HL-60 (cell line): Measurements from ENCODE around the gene SLIT1.

ENCODE experiments used
- GABPA ChIP-seq: IDR thresholded peaks from 2 replicates; pipeline ENCODE4 v1.6.1; 2012; ENCODE audit warnings: low read depth
- POLR2AphosphoS5 ChIP-seq: IDR thresholded peaks from 2 replicates; pipeline ENCODE4 v1.6.1; 2012; ENCODE audit warnings: low read depth
- REST ChIP-seq: IDR thresholded peaks from 2 replicates; pipeline ENCODE4 v1.6.1; 2012; ENCODE audit warnings: low read depth; ENCODE audit not compliant: insufficient replicate concordance
- SPI1 ChIP-seq: IDR thresholded peaks from 2 replicates; pipeline ENCODE4 v1.6.1; 2012; ENCODE audit warnings: low read depth, mild to moderate bottlenecking, borderline replicate concordance
- TF ChIP-seq, protein P1 (sequence below): IDR thresholded peaks from one replicate; pipeline ENCODE4 v1.5.1; 2011; ENCODE audit warnings: low read length, control low read depth, inconsistent platforms; ENCODE audit not compliant: insufficient read depth

DNA sequence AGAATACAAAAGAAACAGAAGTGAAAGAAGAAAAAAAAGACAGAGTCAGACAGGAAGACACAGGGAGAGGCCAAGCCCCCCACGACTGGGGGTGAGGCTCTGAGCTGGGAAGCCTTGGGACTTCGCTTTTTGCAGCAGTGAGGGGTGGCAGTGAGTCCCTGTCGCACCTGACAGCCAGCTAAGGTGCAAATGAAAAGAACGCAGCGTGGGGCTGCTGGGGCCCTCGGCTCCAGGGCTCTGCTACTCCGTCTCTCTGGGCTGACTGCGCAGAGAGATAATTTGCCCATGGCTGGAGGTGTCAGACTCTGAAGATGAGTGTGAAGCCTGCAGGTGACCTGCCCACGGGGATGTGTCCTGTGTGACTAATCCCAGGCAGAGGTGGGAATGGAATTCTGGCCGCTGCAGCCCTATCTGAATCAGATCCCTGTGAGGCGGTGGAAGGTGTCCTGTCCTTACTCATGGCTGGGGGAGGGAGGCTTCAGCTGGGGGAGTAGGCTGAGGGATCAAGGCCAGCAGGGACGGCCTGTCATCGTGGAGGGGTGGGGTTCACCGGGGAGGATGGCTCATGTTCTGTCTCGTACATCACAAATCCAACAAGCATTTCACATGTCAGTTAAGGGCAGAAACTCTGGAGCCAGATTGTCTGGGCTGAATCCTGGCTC is 96.4 kb downstream of the SLIT1 start:
- TF ChIP-seq, protein P1, sequence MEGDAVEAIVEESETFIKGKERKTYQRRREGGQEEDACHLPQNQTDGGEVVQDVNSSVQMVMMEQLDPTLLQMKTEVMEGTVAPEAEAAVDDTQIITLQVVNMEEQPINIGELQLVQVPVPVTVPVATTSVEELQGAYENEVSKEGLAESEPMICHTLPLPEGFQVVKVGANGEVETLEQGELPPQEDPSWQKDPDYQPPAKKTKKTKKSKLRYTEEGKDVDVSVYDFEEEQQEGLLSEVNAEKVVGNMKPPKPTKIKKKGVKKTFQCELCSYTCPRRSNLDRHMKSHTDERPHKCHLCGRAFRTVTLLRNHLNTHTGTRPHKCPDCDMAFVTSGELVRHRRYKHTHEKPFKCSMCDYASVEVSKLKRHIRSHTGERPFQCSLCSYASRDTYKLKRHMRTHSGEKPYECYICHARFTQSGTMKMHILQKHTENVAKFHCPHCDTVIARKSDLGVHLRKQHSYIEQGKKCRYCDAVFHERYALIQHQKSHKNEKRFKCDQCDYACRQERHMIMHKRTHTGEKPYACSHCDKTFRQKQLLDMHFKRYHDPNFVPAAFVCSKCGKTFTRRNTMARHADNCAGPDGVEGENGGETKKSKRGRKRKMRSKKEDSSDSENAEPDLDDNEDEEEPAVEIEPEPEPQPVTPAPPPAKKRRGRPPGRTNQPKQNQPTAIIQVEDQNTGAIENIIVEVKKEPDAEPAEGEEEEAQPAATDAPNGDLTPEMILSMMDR, result no peak
- no peak for TF ChIP-seq POLR2AphosphoS5
- no peak for TF ChIP-seq REST
- no peak for TF ChIP-seq GABPA
- no peak for TF ChIP-seq SPI1
